Gastroesophageal sphincter (tissue), 4 donors: ENCODE measurements around the gene TBC1D23. TPM values are rescaled to one million over a fixed set of nuclear protein-coding genes. Genes with fewer than 3 reads are reported as not detected.
A peak's percentile ranks its signal among the peaks of the same experiment; 100 is the strongest.

Source experiments
- ATAC-seq: fragments of 150-250 bp; one replicate; pipeline ENCODE4 v1.9.1; 2016; ENCODE audit warnings: mild to moderate bottlenecking, moderate library complexity
- H3K27ac ChIP-seq, 4 donors: fragments of 200-600 bp; sonication (generic) in 3 of 4; 1 replicate in 3 of 4; 2 replicates in 1 of 4; pipeline ENCODE4 v1.5.1; 2016 to 2019
- H3K27me3 ChIP-seq: fragments of 200-600 bp; sonication (generic); one replicate; pipeline ENCODE4 v1.5.1; 2019
- H3K36me3 ChIP-seq, 2 donors: fragments of 200-600 bp; sonication (generic); one replicate each; pipeline ENCODE4 v1.5.1; 2019; ENCODE audit warnings: control low read depth in 1 of 2
- H3K4me1 ChIP-seq, 3 donors: fragments of 200-600 bp; sonication (generic); 1 replicate in 2 of 3; 2 replicates in 1 of 3; pipeline ENCODE4 v1.5.1; 2016 to 2019; ENCODE audit warnings: control low read depth in 2 of 3
- H3K4me3 ChIP-seq, 2 donors: fragments of 200-600 bp; sonication (generic); one replicate each; pipeline ENCODE4 v1.5.1; 2019; ENCODE audit warnings: mild to moderate bottlenecking in 1 of 2, moderate library complexity in 1 of 2
- H3K9me3 ChIP-seq, 3 donors: fragments of 200-600 bp; sonication (generic); one replicate each; pipeline ENCODE4 v1.5.1; 2017 to 2019; ENCODE audit warnings: control low read depth in 2 of 3
- EP300 ChIP-seq: sonication (generic); formaldehyde crosslinking; IDR thresholded peaks from one replicate; pipeline ENCODE4 v1.6.1; 2017; ENCODE audit warnings: antibody characterized with exemption, mild to moderate bottlenecking
- POLR2A ChIP-seq, 2 donors: fragments of 450-650 bp; IDR thresholded peaks; one replicate each; pipeline ENCODE4 v1.6.1; 2017; ENCODE audit warnings: antibody characterized with exemption in 2 of 2, mild to moderate bottlenecking in 2 of 2, moderate library complexity in 1 of 2
- POLR2AphosphoS5 ChIP-seq: sonication (generic); formaldehyde crosslinking; IDR thresholded peaks from one replicate; pipeline ENCODE4 v1.6.1; 2017; ENCODE audit warnings: antibody characterized with exemption
- whole genome bisulfite sequencing, 2 donors: methylation state at CpG; one replicate each; pipeline ENCODE4 v1.1.5; 2018; ENCODE audit warnings: low coverage in 1 of 2; 5-methylcytosine and 5-hydroxymethylcytosine counted together
- total RNA-seq, 4 donors: library from RNA; depleted of rRNA; stranded (reverse); fragments of >200 nt; gene quantifications; one replicate each; pipeline ENCODE4 v1.1.0, GENCODE V29; 2016
- TF ChIP-seq, protein P1 (sequence below), 4 experiments: fragments of 200-600 bp in 2 of 4; fragments of 450-650 bp in 2 of 4; sonication (generic) in 1 of 4; IDR thresholded peaks; one replicate each; pipeline ENCODE4 v1.5.1; 2017 to 2019; ENCODE audit warnings: antibody characterized with exemption in 4 of 4, mild to moderate bottlenecking in 2 of 4, moderate library complexity in 2 of 4

Gene TBC1D23
- total RNA-seq, 4 donors from 2014 or later = 23.9 to 37.2 (median 34.0) TPM

DNA sequence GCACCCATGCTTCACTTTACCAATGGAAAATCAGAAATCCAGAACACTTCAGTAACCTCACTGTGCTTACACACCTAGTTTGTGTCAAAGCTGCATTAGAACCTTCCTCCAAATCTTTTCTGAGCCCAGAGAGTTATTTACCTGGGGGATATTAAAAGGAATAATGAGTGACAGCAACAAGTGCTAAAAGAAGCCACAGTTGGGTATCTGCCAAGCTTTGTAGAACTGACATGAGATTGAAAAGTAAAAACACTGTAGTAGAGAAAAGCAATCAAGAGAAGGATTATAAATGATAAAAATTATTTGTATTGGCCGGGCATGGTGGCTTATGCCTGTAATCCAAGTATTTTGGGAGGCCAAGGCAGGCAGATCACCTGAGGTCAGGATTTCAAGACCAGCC, 8.8 kb upstream of the TBC1D23 start:
- Histone ChIP-seq H3K9me3 (no peaks in the 10 kb centered on the region), H3K27me3 (no peaks in the 10 kb centered on the region), H3K4me1 (peaks cover 3 to 14% (median 5%) of the 10 kb centered on the region in 3 donors), H3K36me3 (no peaks in the 10 kb centered on the region), H3K27ac (no peak overlapping the region), H3K4me3 (no peak overlapping the region)
- ATAC-seq = no peak
- WGBS, 2 donors = 58 to 92% methylated on average over 1 of the region's 1 CpG
- no peak for TF ChIP-seq EP300
- no peak for TF ChIP-seq POLR2A (IDR thresholded peaks at IDR 0.05)
- TF ChIP-seq POLR2AphosphoS5 = no peak
- TF ChIP-seq, protein P1, sequence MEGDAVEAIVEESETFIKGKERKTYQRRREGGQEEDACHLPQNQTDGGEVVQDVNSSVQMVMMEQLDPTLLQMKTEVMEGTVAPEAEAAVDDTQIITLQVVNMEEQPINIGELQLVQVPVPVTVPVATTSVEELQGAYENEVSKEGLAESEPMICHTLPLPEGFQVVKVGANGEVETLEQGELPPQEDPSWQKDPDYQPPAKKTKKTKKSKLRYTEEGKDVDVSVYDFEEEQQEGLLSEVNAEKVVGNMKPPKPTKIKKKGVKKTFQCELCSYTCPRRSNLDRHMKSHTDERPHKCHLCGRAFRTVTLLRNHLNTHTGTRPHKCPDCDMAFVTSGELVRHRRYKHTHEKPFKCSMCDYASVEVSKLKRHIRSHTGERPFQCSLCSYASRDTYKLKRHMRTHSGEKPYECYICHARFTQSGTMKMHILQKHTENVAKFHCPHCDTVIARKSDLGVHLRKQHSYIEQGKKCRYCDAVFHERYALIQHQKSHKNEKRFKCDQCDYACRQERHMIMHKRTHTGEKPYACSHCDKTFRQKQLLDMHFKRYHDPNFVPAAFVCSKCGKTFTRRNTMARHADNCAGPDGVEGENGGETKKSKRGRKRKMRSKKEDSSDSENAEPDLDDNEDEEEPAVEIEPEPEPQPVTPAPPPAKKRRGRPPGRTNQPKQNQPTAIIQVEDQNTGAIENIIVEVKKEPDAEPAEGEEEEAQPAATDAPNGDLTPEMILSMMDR (IDR thresholded peaks at IDR 0.05) = no peak

DNA sequence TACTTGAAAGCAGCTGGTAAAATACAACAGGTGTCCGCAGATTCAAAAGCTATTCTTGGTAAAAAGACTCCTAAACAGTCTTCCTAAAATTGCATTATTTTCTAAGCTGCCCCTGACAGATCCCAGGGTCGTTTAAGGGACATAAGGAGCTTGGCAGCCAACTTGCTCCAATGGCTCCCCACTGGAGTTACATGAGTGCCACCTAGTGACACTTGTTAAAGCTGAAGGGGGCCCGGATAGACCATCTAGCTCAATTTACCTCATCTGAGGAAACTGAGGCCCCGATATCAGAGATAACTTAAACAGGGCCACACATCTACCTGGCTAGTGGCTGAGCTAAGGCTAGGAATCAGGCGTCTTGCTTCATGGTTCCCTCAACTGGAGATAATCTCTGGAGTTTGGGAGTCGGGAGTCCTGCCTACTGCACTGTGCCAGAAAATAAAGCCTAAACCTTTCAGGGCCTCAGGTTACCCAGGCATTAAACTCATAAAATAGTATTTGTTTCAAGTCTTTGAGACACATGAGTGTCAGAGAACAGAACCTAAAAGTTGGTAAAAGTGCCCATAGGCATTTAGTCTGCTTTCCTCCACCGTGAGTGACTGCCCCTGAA, 6.5 kb upstream of the TBC1D23 start:
- Histone ChIP-seq H3K4me1 (peaks cover 3 to 14% (median 5%) of the 10 kb centered on the region in 3 donors), H3K9me3 (no peaks in the 10 kb centered on the region), H3K27me3 (no peaks in the 10 kb centered on the region), H3K4me3 (no peak overlapping the region), H3K36me3 (no peaks in the 10 kb centered on the region), H3K27ac (peak overlapping the region; percentile 40 to 75 (median 58))
- TF ChIP-seq EP300 = no peak
- TF ChIP-seq, protein P1 (IDR thresholded peaks at IDR 0.05) = peak; percentile 68 to 85 (median 82)
- WGBS, 2 donors = 18 to 33% methylated on average over 3 to 4 of the region's 7 CpGs
- peak; percentile 65 for ATAC-seq

DNA sequence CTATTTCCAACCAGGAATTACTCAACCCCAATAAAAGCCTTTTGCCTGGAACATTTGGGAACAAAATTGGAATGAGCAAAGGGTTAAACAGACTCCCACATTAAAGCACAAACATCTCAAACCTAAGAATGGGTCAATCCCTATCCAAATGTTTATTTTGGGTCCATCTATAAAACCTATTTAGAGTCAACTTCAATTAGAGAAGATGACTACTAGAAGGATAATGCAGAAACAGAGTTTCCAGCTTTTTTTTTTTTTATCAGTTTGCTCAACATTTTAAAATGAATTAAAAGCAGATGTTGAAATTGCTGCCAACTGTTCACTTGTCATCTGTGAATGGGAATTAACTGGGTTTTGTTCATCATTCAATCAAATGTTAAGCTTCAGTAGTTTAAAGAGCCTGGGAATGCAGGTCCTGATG, 4.1 kb upstream of the TBC1D23 start:
- ATAC-seq = no peak
- Histone ChIP-seq H3K27ac (no peak overlapping the region), H3K4me3 (no peak overlapping the region), H3K4me1 (peaks cover 5 to 30% (median 8%) of the 10 kb centered on the region in 3 donors), H3K27me3 (no peaks in the 10 kb centered on the region), H3K36me3 (no peaks in the 10 kb centered on the region), H3K9me3 (no peaks in the 10 kb centered on the region)
- TF ChIP-seq EP300 = no peak

- no peak for ATAC-seq
- Histone ChIP-seq H3K4me1 (peaks cover 11 to 38% (median 12%) of the 10 kb centered on the region in 3 donors), H3K4me3 (no peak overlapping the region), H3K27me3 (no peaks in the 10 kb centered on the region), H3K9me3 (no peaks in the 10 kb centered on the region), H3K36me3 (no peaks in the 10 kb centered on the region), H3K27ac (no peak overlapping the region)
- TF ChIP-seq, protein P1 (IDR thresholded peaks at IDR 0.05) = no peak
- WGBS, 2 donors = 90% methylated on average over 3 of the region's 3 CpGs
These were observed 3.2 kb upstream of the TBC1D23 start for GRCh38 chr3:100257586-100257985.

DNA sequence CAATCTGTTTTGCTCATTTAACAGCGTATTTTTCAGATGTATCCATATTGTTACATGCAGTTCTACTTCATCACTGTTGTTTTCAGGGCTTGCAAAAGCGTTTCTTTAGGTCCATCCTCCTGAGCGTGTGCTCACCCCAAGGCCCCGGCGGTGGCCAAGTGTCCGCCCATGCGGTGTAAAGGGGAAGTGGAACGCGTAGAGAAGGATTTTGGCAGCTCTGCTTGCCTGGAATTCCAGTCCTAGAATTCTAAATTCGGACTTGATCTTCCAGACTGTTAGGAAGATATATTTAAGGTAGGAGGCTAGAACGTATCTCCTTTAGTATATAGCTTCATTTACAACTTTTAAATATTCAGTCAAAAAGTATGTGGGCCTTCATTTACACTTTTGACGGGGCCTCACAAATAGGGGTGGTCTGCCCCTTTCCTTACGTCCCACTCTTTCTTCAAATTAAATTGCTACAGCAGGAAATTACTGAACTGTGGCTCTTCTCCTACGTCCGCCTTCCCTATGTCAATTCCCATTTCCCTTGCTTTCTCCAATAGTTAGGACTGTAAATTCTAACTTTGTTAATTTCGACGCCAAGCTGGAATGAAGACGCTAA, 609 bp upstream of the TBC1D23 start:
- peak overlapping the region; percentile 23 to 66 for H3K4me3 ChIP-seq
- 3 to 6% methylated on average over 8 to 13 of the region's 18 CpGs for WGBS, 2 donors
- peaks cover 10 to 51% (median 11%) of the 10 kb centered on the region in 3 donors for H3K4me1 ChIP-seq
- H3K27me3 ChIP-seq = no peaks in the 10 kb centered on the region
- peak overlapping the region; percentile 88 to 99 (median 94) for H3K27ac ChIP-seq
- no peaks in the 10 kb centered on the region for H3K36me3 ChIP-seq
- peak; percentile 56 for ATAC-seq
- no peaks in the 10 kb centered on the region for H3K9me3 ChIP-seq
- TF ChIP-seq, protein P1 (IDR thresholded peaks at IDR 0.05) = peak in 3 of 4 experiments; percentile 24 to 66 (median 37)
- TF ChIP-seq POLR2AphosphoS5 (peak; percentile 19), POLR2A (IDR thresholded peaks at IDR 0.05) (no peak), EP300 (no peak)
